ENCODE measurements around the gene FGD5.

DNA sequence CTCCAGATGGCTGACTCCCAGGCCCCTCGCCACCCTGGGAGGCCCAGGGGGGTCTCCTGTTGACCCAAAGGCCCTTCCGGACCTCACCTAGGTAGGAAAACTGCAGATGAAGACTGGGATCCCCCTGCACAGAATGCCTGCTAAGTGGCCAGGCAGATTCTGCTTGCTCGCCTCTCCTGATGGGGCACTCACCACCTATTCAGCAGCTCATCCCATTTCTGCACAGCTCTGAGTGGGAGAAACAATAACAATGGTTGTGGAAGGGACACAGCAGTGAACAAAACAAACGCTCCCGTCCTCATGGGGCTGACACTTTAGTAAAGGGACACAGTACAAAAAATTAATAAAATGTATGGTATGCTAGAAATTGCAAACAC is 24.9 kb upstream of the FGD5 start:
- TF ChIP-seq CTCF (IDR thresholded peaks at IDR 0.05; ENCODE audit: low read length): no peak
- no peak for TF ChIP-seq EZH2 (optimal IDR thresholded peaks at IDR 0.05; ENCODE audit: low read depth, low read length)
- TF ChIP-seq EZH2phosphoT487 (IDR thresholded peaks at IDR 0.05; ENCODE audit: low read length): no peak
